ENCODE results near the gene PGAP1. TPM values are rescaled to one million over a fixed set of nuclear protein-coding genes. Genes with fewer than 3 reads are reported as not detected.
A peak's percentile ranks its signal among the peaks of the same experiment; 100 is the strongest.

Gene PGAP1
- total RNA-seq, 1 experiment from 2014 or later: 14.9 TPM

DNA sequence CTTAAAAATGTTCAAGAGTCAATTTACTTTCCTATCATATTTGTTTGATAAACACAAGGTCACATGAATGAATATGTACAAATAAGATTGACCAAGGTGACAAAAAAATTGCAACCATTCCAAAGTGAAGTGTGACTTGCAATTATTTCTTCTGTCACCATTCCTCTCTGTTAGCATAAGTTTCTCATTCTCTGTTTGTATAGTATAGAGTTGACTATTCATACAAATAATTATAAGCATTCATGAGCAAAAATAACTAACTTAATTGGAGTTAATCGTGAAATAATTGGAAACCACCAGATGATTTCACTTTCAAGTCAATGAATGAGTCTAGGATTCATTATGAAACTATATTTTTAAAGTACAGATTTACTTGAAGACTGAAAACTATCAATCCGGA, 42.1 kb downstream of the PGAP1 start:
- H3K27me3 ChIP-seq: no peaks in the 10 kb centered on the region

DNA sequence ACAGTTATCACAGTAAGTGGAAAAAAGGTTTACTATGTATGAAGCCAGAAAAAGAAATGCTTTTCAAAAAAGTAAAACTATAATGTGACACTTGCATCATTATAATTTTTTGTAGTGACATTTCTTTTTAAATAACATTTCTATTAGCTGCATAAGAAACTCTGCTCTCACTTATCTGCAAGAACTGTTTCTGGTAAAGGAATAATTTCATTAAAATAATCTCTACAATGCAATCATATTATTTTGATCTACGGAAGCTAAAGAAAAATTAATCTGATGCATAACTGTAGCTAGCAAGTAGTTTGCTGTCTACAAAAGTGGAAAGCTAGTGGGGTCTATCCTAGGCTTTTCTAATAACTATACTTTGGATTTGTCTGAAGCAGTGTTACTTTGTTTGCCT, 50.1 kb downstream of the PGAP1 start:
- peaks cover 9% of the 10 kb centered on the region for H3K36me3 ChIP-seq
- no peak for DNase-seq

More for the DNA sequence above, 42.1 kb downstream of the PGAP1 start:
- H3K4me1 ChIP-seq: no peaks in the 10 kb centered on the region
- peaks cover 17% of the 10 kb centered on the region for H3K36me3 ChIP-seq
- H3K9me3 ChIP-seq (replicated peaks): no peaks in the 10 kb centered on the region
- H3K27ac ChIP-seq: no peak overlapping the region
- DNase-seq: no peak
- no peak overlapping the region for H3K4me3 ChIP-seq

GRCh38 chr2:196875414-196875813, 51.1 kb downstream of the PGAP1 start:
- DNase-seq: no peak
- Histone ChIP-seq H3K27me3 (no peaks in the 10 kb centered on the region), H3K36me3 (peaks cover 9% of the 10 kb centered on the region), H3K4me1 (no peaks in the 10 kb centered on the region), H3K9me3 (replicated peaks) (no peaks in the 10 kb centered on the region), H3K27ac (no peak overlapping the region), H3K4me3 (no peak overlapping the region)

More for the DNA sequence above, 50.1 kb downstream of the PGAP1 start:
- Histone ChIP-seq H3K9me3 (replicated peaks) (no peaks in the 10 kb centered on the region), H3K4me3 (no peak overlapping the region), H3K27me3 (no peaks in the 10 kb centered on the region), H3K27ac (no peak overlapping the region), H3K4me1 (no peaks in the 10 kb centered on the region)

DNA sequence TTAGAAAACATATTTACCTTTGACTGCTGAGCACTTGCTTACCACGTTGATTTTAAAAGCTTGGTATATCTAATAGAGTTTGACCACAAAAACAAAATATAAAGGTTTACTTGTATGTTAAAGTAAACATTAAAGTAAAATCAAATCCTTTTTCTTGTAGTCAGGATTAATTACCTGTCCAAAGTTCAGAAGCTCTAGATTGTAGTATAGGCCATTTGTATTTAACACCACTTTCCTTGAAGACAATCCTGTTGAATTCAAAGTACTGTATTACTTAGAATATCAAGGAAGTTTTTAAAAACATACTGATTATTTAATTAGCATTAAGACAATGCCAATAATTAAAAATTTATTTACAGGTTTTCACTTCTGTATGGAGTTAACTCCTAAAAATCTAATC, 53.0 kb downstream of the PGAP1 start:
- Histone ChIP-seq H3K27me3 (no peaks in the 10 kb centered on the region), H3K36me3 (peaks cover 11% of the 10 kb centered on the region), H3K4me1 (no peaks in the 10 kb centered on the region), H3K27ac (no peak overlapping the region), H3K4me3 (no peak overlapping the region), H3K9me3 (replicated peaks) (no peaks in the 10 kb centered on the region)
- DNase-seq: no peak

- peaks cover 2% of the 10 kb centered on the region; the same call in 1 of the 2 replicates for H3K36me3 ChIP-seq
- no peaks in the 10 kb centered on the region for H3K27me3 ChIP-seq
- H3K4me3 ChIP-seq: no peak overlapping the region
- no peak for DNase-seq
- H3K27ac ChIP-seq: no peak overlapping the region
- no peaks in the 10 kb centered on the region for H3K4me1 ChIP-seq
- no peaks in the 10 kb centered on the region for H3K9me3 ChIP-seq (replicated peaks)
Observed at GRCh38 chr2:196854629-196855028, 71.9 kb downstream of the PGAP1 start.

GRCh38 chr2:196853301-196854087, 73.0 kb downstream of the PGAP1 start:
- H3K4me1 ChIP-seq: no peaks in the 10 kb centered on the region
- H3K27ac ChIP-seq: no peak overlapping the region
- no peak overlapping the region for H3K4me3 ChIP-seq
- 0 out of 2 replicates have a peak, but pooled peaks cover 2% of the 10 kb centered on the region for H3K36me3 ChIP-seq
- DNase-seq: no peak
- no peaks in the 10 kb centered on the region for H3K27me3 ChIP-seq
- H3K9me3 ChIP-seq (replicated peaks): no peaks in the 10 kb centered on the region

DNA sequence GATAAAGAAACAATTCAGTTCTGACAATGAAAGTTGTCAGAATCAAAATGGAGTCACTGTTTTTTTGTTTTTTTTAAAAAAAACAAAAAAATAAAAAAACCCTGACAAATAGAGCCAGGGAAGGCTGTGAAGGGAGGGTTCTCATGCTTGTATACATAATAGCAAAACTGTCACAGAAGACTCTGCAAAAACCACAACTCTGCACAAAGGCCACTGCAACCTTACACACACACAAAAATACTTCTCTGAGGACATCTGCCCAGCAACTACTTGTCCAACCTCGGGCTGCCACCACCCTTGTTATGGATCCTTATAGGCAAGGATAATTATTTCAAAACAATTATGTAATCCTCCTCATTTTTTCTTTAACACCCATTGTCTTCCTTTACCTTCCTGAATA, 75.4 kb downstream of the PGAP1 start:
- no peak overlapping the region for H3K4me3 ChIP-seq
- no peak overlapping the region for H3K27ac ChIP-seq
- no peaks in the 10 kb centered on the region for H3K36me3 ChIP-seq
- no peaks in the 10 kb centered on the region for H3K27me3 ChIP-seq
- DNase-seq: no peak
- no peaks in the 10 kb centered on the region for H3K9me3 ChIP-seq (replicated peaks)
- no peaks in the 10 kb centered on the region for H3K4me1 ChIP-seq

DNA sequence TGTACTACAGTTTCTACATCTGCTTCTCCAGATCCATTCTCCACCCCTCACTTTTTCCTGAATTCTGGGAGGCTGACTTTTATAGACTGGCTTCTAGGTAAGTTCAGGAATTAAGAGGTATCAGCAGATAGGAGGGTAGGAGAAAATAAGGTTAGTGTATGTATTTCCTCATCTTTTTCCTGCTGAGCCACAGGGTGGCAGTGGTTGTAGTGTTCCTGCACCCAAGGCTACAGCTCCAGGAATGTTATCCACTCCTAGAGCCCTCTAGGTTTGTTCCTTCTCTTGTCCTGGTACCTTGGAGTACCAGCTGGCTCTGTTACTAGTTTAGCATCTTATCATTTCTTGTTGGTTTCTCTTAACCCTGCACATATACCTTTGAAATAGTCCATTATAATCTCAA, 76.6 kb downstream of the PGAP1 start:
- Histone ChIP-seq H3K27ac (no peak overlapping the region), H3K4me1 (no peaks in the 10 kb centered on the region), H3K9me3 (replicated peaks) (no peaks in the 10 kb centered on the region), H3K36me3 (peaks cover 4% of the 10 kb centered on the region; the same call in 1 of the 2 replicates), H3K27me3 (no peaks in the 10 kb centered on the region), H3K4me3 (no peak overlapping the region)
- peak in 1 of 2 experiments; percentile 23 for DNase-seq

DNA sequence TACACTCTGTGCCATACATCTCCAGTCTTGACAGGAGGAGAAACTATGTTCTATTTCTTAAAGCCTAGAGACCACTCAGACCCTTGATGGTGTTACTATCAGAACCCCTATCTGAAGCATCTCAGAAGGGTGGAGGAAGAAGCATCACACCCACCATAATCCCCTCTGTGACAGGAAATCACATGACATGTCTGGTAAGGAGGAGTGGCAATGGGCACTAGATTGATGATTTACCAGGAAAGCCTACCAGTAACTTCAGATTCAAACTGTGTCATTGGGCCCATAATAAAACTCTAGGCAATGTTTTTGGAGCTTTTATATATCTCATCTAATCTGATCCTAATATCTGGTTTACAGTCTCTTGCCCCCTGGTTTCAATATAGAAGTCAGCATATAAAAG, 80.2 kb downstream of the PGAP1 start:
- Histone ChIP-seq H3K36me3 (peaks cover 10% of the 10 kb centered on the region; the same call in 1 of the 2 replicates), H3K4me3 (no peak overlapping the region), H3K27me3 (no peaks in the 10 kb centered on the region), H3K4me1 (no peaks in the 10 kb centered on the region), H3K27ac (no peak overlapping the region), H3K9me3 (replicated peaks) (no peaks in the 10 kb centered on the region)
- DNase-seq: no peak

DNA sequence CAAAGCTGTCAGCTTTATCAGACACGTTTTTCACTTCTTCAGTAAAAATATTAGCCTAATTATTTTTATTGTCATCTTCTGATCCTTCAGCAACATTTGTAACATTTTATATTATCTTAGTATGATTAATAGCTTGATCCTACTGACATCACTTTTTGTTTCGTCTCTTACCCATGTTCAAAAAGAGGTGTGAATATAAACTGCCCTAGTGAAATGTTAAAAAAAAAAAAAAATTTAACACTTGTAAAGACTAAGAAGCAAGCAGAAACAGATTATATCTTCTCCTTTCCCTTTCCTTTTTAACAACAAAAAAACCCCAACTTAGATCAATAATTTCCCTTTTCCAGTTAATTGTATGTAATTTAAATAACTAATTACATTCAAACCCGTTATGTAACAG, 81.1 kb downstream of the PGAP1 start:
- H3K36me3 ChIP-seq: peaks cover 17% of the 10 kb centered on the region

DNA sequence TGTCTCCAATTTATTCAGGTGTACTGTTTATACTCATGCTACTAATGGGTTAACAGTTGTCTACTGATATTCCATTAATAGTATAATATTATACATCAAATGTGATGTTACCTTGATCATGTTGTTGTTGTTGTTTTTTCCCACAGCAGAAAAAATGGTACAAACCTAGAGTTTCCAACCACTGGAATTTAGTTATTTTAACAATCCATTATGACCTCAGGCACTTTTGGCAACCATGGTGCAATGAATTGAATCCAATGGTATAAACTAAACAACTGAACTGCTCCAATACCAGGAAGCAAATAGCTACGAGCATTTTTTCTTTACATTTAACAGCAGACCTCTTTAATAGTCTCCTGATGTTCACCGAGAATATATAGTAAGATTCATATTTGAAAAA, 86.3 kb downstream of the PGAP1 start:
- Histone ChIP-seq H3K27ac (no peak overlapping the region), H3K4me1 (no peaks in the 10 kb centered on the region), H3K9me3 (replicated peaks) (no peaks in the 10 kb centered on the region), H3K27me3 (no peaks in the 10 kb centered on the region), H3K4me3 (no peak overlapping the region), H3K36me3 (peaks cover 25% of the 10 kb centered on the region)
- no peak for DNase-seq

More for the DNA sequence above, 81.1 kb downstream of the PGAP1 start:
- Histone ChIP-seq H3K4me3 (no peak overlapping the region), H3K27me3 (no peaks in the 10 kb centered on the region), H3K27ac (no peak overlapping the region), H3K9me3 (replicated peaks) (no peaks in the 10 kb centered on the region), H3K4me1 (no peaks in the 10 kb centered on the region)
- DNase-seq: no peak

GRCh38 chr2:196839574-196839973, 86.9 kb downstream of the PGAP1 start:
- Histone ChIP-seq H3K4me1 (no peaks in the 10 kb centered on the region), H3K4me3 (no peak overlapping the region), H3K27me3 (no peaks in the 10 kb centered on the region), H3K36me3 (peaks cover 25% of the 10 kb centered on the region), H3K9me3 (replicated peaks) (no peaks in the 10 kb centered on the region), H3K27ac (no peak overlapping the region)
- no peak for DNase-seq

DNA sequence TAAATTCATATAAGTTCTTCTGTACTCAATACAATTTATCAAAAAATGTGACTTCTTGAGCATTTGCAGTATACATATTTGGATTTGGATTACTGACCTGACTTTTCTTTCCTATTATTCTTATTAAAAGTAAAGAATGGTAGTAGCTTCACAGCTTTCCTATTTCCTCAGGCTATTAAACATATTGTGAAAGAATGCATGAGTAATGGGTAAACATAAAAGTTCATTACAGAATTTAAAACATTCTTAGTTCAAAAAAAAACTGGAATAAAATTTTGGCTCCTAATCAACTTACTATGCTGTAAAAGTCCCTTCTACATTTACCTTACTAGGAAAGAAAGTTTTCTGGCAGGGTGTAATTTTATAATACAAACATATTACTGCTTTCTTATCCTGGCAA, 90.1 kb downstream of the PGAP1 start:
- no peak overlapping the region for H3K27ac ChIP-seq
- H3K4me3 ChIP-seq: no peak overlapping the region
- no peaks in the 10 kb centered on the region for H3K27me3 ChIP-seq
- H3K9me3 ChIP-seq (replicated peaks): no peaks in the 10 kb centered on the region
- no peaks in the 10 kb centered on the region for H3K4me1 ChIP-seq
- H3K36me3 ChIP-seq: peaks cover 19% of the 10 kb centered on the region
- no peak for DNase-seq

GRCh38 chr2:196830701-196831100, 95.8 kb downstream of the PGAP1 start:
- no peak for DNase-seq

DNA sequence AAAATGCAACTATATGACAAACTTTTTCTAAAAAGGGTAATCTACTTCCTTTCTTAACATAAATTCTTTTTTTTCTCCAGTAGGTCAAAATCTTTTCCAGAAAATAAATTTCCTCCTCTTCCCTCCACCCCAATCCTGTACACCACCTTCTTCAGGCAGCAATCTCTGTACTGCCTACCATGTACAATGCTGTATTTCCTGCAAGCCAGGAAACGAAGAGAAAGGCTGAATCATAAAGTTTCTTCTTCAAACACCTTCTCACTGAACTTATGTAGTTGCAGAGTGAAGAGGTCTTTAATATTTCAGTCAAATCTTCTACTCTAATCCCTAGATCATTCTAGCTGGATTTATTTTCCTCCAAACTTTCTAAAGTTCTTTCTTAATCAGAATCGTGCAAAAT, 99.2 kb downstream of the PGAP1 start:
- Histone ChIP-seq H3K27ac (no peak overlapping the region), H3K4me3 (no peak overlapping the region), H3K9me3 (replicated peaks) (no peaks in the 10 kb centered on the region), H3K4me1 (no peaks in the 10 kb centered on the region), H3K27me3 (no peaks in the 10 kb centered on the region), H3K36me3 (no peaks in the 10 kb centered on the region)
- DNase-seq: no peak

More at GRCh38 chr2:196830701-196831100, 95.8 kb downstream of the PGAP1 start:
- no peaks in the 10 kb centered on the region for H3K9me3 ChIP-seq (replicated peaks)
- no peak overlapping the region for H3K27ac ChIP-seq
- no peak overlapping the region for H3K4me3 ChIP-seq
- H3K27me3 ChIP-seq: no peaks in the 10 kb centered on the region
- H3K36me3 ChIP-seq: peaks cover 4% of the 10 kb centered on the region; the same call in 1 of the 2 replicates
- no peaks in the 10 kb centered on the region for H3K4me1 ChIP-seq
